ENCODE data around the gene MACROD1. TPM values are rescaled to one million over a fixed set of nuclear protein-coding genes. Genes with fewer than 3 reads are reported as not detected.

The MACROD1 gene
- total and polyA plus RNA-seq, 9 of the 15 experiments (the other 6 are each of a cell fraction or from before 2014, with no cell fraction given), result 1.1 to 60.0 (median 26.4) TPM

GRCh38 chr11:64181506-64182411 lies 15.8 kb upstream of the MACROD1 start (continued):
- TF ChIP-seq, protein P1, sequence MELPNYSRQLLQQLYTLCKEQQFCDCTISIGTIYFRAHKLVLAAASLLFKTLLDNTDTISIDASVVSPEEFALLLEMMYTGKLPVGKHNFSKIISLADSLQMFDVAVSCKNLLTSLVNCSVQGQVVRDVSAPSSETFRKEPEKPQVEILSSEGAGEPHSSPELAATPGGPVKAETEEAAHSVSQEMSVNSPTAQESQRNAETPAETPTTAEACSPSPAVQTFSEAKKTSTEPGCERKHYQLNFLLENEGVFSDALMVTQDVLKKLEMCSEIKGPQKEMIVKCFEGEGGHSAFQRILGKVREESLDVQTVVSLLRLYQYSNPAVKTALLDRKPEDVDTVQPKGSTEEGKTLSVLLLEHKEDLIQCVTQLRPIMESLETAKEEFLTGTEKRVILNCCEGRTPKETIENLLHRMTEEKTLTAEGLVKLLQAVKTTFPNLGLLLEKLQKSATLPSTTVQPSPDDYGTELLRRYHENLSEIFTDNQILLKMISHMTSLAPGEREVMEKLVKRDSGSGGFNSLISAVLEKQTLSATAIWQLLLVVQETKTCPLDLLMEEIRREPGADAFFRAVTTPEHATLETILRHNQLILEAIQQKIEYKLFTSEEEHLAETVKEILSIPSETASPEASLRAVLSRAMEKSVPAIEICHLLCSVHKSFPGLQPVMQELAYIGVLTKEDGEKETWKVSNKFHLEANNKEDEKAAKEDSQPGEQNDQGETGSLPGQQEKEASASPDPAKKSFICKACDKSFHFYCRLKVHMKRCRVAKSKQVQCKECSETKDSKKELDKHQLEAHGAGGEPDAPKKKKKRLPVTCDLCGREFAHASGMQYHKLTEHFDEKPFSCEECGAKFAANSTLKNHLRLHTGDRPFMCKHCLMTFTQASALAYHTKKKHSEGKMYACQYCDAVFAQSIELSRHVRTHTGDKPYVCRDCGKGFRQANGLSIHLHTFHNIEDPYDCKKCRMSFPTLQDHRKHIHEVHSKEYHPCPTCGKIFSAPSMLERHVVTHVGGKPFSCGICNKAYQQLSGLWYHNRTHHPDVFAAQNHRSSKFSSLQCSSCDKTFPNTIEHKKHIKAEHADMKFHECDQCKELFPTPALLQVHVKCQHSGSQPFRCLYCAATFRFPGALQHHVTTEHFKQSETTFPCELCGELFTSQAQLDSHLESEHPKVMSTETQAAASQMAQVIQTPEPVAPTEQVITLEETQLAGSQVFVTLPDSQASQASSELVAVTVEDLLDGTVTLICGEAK (IDR thresholded peaks at IDR 0.05), result no peak
- TF ChIP-seq, protein P1 (CRISPR knock-in tag; IDR thresholded peaks at IDR 0.05), result no peak
- TF ChIP-seq ZNF253 (CRISPR knock-in tag; conservative IDR thresholded peaks at IDR 0.05), result no peak
- no peak for TF ChIP-seq SMARCA5 (IDR thresholded peaks at IDR 0.05)
- TF ChIP-seq ZNF274 (IDR thresholded peaks at IDR 0.05; ENCODE audit: borderline replicate concordance, low read depth, low read length), result no peak
- no peak for TF ChIP-seq SAP30 (IDR thresholded peaks at IDR 0.05; ENCODE audit: borderline replicate concordance, insufficient read depth, low read depth, low read length, poor library complexity, severe bottlenecking)
- peak; percentile 92 for TF ChIP-seq KDM5B (IDR thresholded peaks at IDR 0.05; ENCODE audit: insufficient replicate concordance, low read depth, low read length)
- no peak for TF ChIP-seq PTTG1 (tag; IDR thresholded peaks at IDR 0.05; ENCODE audit: low read depth)
- no peak for TF ChIP-seq TBL1XR1 (IDR thresholded peaks at IDR 0.05; ENCODE audit: low read length in 2 of 2)
- TF ChIP-seq SIN3A (IDR thresholded peaks at IDR 0.05; ENCODE audit: borderline replicate concordance in 2 of 2, control insufficient read depth in 1 of 2, low read depth in 2 of 2, low read length in 2 of 2), result peak in 1 of 2 experiments; percentile 56; a peak in 1 of 4 replicates
- no peak for TF ChIP-seq ZNF445 (CRISPR knock-in tag; IDR thresholded peaks at IDR 0.05; ENCODE audit: low read depth)
- no peak for TF ChIP-seq EP300 (IDR thresholded peaks at IDR 0.05; ENCODE audit: low read length)
- no peak for TF ChIP-seq SP2 (IDR thresholded peaks at IDR 0.05; ENCODE audit: extremely low read depth, low read depth, low read length, poor library complexity, severe bottlenecking)
- TF ChIP-seq EZH2 (IDR thresholded peaks at IDR 0.05; ENCODE audit: borderline replicate concordance, low read depth, low read length), result no peak
- TF ChIP-seq DEAF1 (CRISPR knock-in tag; IDR thresholded peaks at IDR 0.05), result no peak
